Calu3 (cell line): ENCODE data around the gene CFI. TPM values are rescaled to one million over a fixed set of nuclear protein-coding genes. Genes with fewer than 3 reads are reported as not detected.

ENCODE experiments used
- BruUV-seq: library from RNA; stranded (reverse); fragments of 400-500 nt; replicated peaks from 2 replicates; lab custom pipeline; 2021; lab: Mats Ljungman, UMichigan
- CTCF ChIA-PET: fragments of 300-600 bp; sonication (Branson Sonifier 250); formaldehyde crosslinking; loops from one replicate; lab custom pipeline; 2022; ENCODE audit warnings: antibody characterized with exemption; lab: Charles Lee
- DNase-seq: peaks from one replicate; pipeline ENCODE4 v3.0.0; 2022
- H3K27ac Mint-ChIP-seq: one replicate; pipeline ENCODE4 v1.8.0; 2022; ENCODE audit warnings: mixed read lengths; ENCODE audit not compliant: unreplicated experiment
- H3K27me3 Mint-ChIP-seq: one replicate; pipeline ENCODE4 v1.8.0; 2022; ENCODE audit warnings: mixed read lengths; ENCODE audit not compliant: unreplicated experiment
- H3K36me3 Mint-ChIP-seq: one replicate; pipeline ENCODE4 v1.8.0; 2022; ENCODE audit warnings: mild to moderate bottlenecking, moderate library complexity, mixed read lengths; ENCODE audit not compliant: insufficient read depth, unreplicated experiment
- H3K4me1 Mint-ChIP-seq: one replicate; pipeline ENCODE4 v1.8.0; 2022; ENCODE audit warnings: mild to moderate bottlenecking, low read depth, mixed read lengths; ENCODE audit not compliant: unreplicated experiment
- H3K4me3 Mint-ChIP-seq: one replicate; pipeline ENCODE4 v1.8.0; 2022; ENCODE audit warnings: mild to moderate bottlenecking, low read depth, moderate library complexity, mixed read lengths; ENCODE audit not compliant: unreplicated experiment
- H3K9me3 Mint-ChIP-seq: one replicate; pipeline ENCODE4 v1.8.0; 2022; ENCODE audit warnings: low read depth, mixed read lengths; ENCODE audit not compliant: unreplicated experiment
- CTCF ChIP-seq: fragments of 200-600 bp; IDR thresholded peaks from one replicate; pipeline ENCODE4 v1.8.0; 2022; ENCODE audit warnings: antibody characterized with exemption; ENCODE audit not compliant: unreplicated experiment
- intact Hi-C: fragments of 100-400 bp; cut with micrococcal nuclease; formaldehyde crosslinking; loops from one replicate; pipeline ENCODE4 v1.10.0; 2022; ENCODE audit not compliant: unreplicated experiment
- total RNA-seq: library from RNA; stranded (reverse); gene quantifications from 2 replicates; pipeline ENCODE4 v1.2.3, GENCODE V29; 2022

Gene CFI
- total RNA-seq, 1 experiment from 2014 or later = 25.8 TPM

GRCh38 chr4:109749388-109750082 lies 52.3 kb downstream of the CFI start:
- no peak overlapping the region for H3K4me3 Mint-ChIP-seq
- intact Hi-C loops = no loop called here
- H3K36me3 Mint-ChIP-seq = peaks cover 5% of the 10 kb centered on the region
- H3K27me3 Mint-ChIP-seq = no peaks in the 10 kb centered on the region
- CTCF ChIA-PET = no interaction called here
- DNase-seq = no peak
- H3K27ac Mint-ChIP-seq = no peak overlapping the region
- no peaks in the 10 kb centered on the region for H3K9me3 Mint-ChIP-seq
- BruUV-seq = no TSS peak
- no peak for TF ChIP-seq CTCF
- no peaks in the 10 kb centered on the region for H3K4me1 Mint-ChIP-seq

GRCh38 chr4:109748114-109748513 lies 53.7 kb downstream of the CFI start:
- no peaks in the 10 kb centered on the region for H3K36me3 Mint-ChIP-seq
- CTCF ChIA-PET = no interaction called here

GRCh38 chr4:109746728-109747127 lies 55.1 kb downstream of the CFI start:
- BruUV-seq = no TSS peak
- H3K9me3 Mint-ChIP-seq = no peaks in the 10 kb centered on the region
- no peak overlapping the region for H3K4me3 Mint-ChIP-seq

More at GRCh38 chr4:109748114-109748513, 53.7 kb downstream of the CFI start:
- H3K4me3 Mint-ChIP-seq = no peak overlapping the region
- H3K27me3 Mint-ChIP-seq = no peaks in the 10 kb centered on the region
- H3K9me3 Mint-ChIP-seq = no peaks in the 10 kb centered on the region
- no TSS peak for BruUV-seq
- DNase-seq = no peak
- intact Hi-C loops = no loop called here
- TF ChIP-seq CTCF = no peak
- H3K27ac Mint-ChIP-seq = no peak overlapping the region
- no peaks in the 10 kb centered on the region for H3K4me1 Mint-ChIP-seq

DNA sequence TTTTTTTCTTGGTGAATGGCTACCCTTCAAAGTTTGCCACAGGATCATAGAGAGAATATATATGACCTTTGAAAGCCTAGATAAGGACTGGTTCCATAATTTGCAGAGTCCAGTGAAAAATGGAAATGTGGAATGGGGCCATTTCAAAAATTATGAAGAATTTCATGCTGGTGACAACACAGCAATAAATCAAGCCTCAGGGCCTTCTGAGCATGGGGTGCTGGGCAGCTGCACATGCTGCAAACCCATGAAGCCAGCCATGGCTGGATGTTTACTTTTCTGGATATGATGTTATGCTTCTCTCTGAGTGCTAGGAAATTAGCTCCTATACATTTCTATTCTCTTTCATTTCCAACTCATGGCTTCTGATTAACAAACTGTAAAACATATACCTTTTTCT lies 56.0 kb downstream of the CFI start:
- Mint-ChIP-seq H3K4me1 (no peaks in the 10 kb centered on the region), H3K36me3 (no peaks in the 10 kb centered on the region), H3K4me3 (no peak overlapping the region), H3K27me3 (no peaks in the 10 kb centered on the region), H3K27ac (no peak overlapping the region), H3K9me3 (no peaks in the 10 kb centered on the region)
- no TSS peak for BruUV-seq
- intact Hi-C loops = no loop called here
- no peak for DNase-seq
- no peak for TF ChIP-seq CTCF
- CTCF ChIA-PET = no interaction called here

More at GRCh38 chr4:109746728-109747127, 55.1 kb downstream of the CFI start:
- intact Hi-C loops = no loop called here
- DNase-seq = no peak
- H3K27ac Mint-ChIP-seq = no peak overlapping the region
- TF ChIP-seq CTCF = no peak
- H3K36me3 Mint-ChIP-seq = no peaks in the 10 kb centered on the region
- no peaks in the 10 kb centered on the region for H3K27me3 Mint-ChIP-seq
- CTCF ChIA-PET = interaction anchor here (0.7 kb wide), 1 partner anchor 782 kb away, joined by 3 read pairs; no protein-coding TSS in a partner anchor
- no peaks in the 10 kb centered on the region for H3K4me1 Mint-ChIP-seq
